K562 (cell line): ENCODE measurements around the gene DSCAM. TPM values are rescaled to one million over a fixed set of nuclear protein-coding genes. Genes with fewer than 3 reads are reported as not detected.

Experiments used
- CAMTA2 ChIP-seq: fragments of 250-450 bp; sonication (Bioruptor Pico); conservative IDR thresholded peaks from 2 replicates; pipeline ENCODE4 v1.5.1; 2022
- DDX20 ChIP-seq: fragments of 450-650 bp; IDR thresholded peaks from 2 replicates; pipeline ENCODE4 v1.6.1; 2016; ENCODE audit warnings: missing genetic modification characterization, low read depth, mild to moderate bottlenecking, missing compliant biosample characterization, moderate library complexity
- GATAD2A ChIP-seq: fragments of 450-650 bp; IDR thresholded peaks from 2 replicates; pipeline ENCODE4 v1.6.1; 2017
- GTF2E2 ChIP-seq: fragments of 200-800 bp; sonication (Bioruptor generic); IDR thresholded peaks from 2 replicates; pipeline ENCODE4 v1.6.1; 2016; ENCODE audit warnings: missing genetic modification characterization, missing compliant biosample characterization
- ILF3 ChIP-seq: fragments of 450-650 bp; IDR thresholded peaks from 2 replicates; pipeline ENCODE4 v1.6.1; 2018; ENCODE audit warnings: antibody characterized with exemption, mild to moderate bottlenecking, moderate library complexity, borderline replicate concordance
- SMAD4 ChIP-seq: fragments of 250-450 bp; sonication (Bioruptor Pico); conservative IDR thresholded peaks from 2 replicates; pipeline ENCODE4 v1.8.0; 2021; ENCODE audit warnings: inconsistent platforms, mild to moderate bottlenecking, moderate library complexity
- TCF7 ChIP-seq: sonication (generic); IDR thresholded peaks from 2 replicates; pipeline ENCODE4 v1.6.1; 2016; ENCODE audit warnings: antibody characterized with exemption, borderline replicate concordance
- polyA plus RNA-seq, 8 experiments: library from polyadenylated mRNA; depleted of rRNA in 4 of 8; stranded (reverse) in 5 of 8; unstranded in 3 of 8; fragments of >200 nt; fragmentation: Nextera tagmentation in 2 of 8; fragmentation: Illumina TruSeq in 1 of 8; extraction: Ambion mirVana in 2 of 8; extraction: Trizol in 1 of 8; gene quantifications; 2 replicates each; pipeline versions ENCODE4 v1.2.1 to v1.2.3, GENCODE V29; 2011 to 2014; ENCODE audit warnings: inconsistent platforms in 1 of 8, missing spikeins in 1 of 8
- total RNA-seq, 7 experiments: library from RNA; depleted of rRNA in 6 of 7; stranded (reverse); fragments of >200 nt in 6 of 7; fragmentation: Illumina TruSeq in 2 of 7; extraction: Trizol in 2 of 7; gene quantifications; 2 replicates each; pipeline versions ENCODE4 v1.2.1 to v1.2.3, GENCODE V29; 2011 to 2021; ENCODE audit warnings: low replicate concordance in 1 of 7
- TF ChIP-seq, protein P1 (sequence below): fragments of 200-800 bp; sonication (Bioruptor generic); IDR thresholded peaks from 2 replicates; pipeline ENCODE4 v1.6.1; 2016; ENCODE audit warnings: missing genetic modification characterization, missing compliant biosample characterization
- TF ChIP-seq, protein P2 (sequence below): fragments of 250-450 bp; sonication (Bioruptor Pico); IDR thresholded peaks from 2 replicates; pipeline ENCODE4 v1.4.0; 2020; ENCODE audit warnings: mild to moderate bottlenecking, moderate library complexity
- TF ChIP-seq, protein P3 (sequence below), 2 experiments: IDR thresholded peaks; 2 replicates each; pipeline ENCODE4 v1.6.1; 2012; ENCODE audit warnings: improper control_type of control experiment in 2 of 2, low read depth in 2 of 2, low read length in 2 of 2, borderline replicate concordance in 1 of 2
- TF ChIP-seq, protein P4 (sequence below): sonication (generic); formaldehyde crosslinking; IDR thresholded peaks from 2 replicates; pipeline ENCODE4 v1.8.1; 2023; ENCODE audit warnings: mild to moderate bottlenecking, missing genetic modification reagents

DSCAM gene
- total and polyA plus RNA-seq, 9 of the 15 experiments (the other 6 are each of a cell fraction or from before 2014, with no cell fraction given), result not detected

- TF ChIP-seq, protein P1, sequence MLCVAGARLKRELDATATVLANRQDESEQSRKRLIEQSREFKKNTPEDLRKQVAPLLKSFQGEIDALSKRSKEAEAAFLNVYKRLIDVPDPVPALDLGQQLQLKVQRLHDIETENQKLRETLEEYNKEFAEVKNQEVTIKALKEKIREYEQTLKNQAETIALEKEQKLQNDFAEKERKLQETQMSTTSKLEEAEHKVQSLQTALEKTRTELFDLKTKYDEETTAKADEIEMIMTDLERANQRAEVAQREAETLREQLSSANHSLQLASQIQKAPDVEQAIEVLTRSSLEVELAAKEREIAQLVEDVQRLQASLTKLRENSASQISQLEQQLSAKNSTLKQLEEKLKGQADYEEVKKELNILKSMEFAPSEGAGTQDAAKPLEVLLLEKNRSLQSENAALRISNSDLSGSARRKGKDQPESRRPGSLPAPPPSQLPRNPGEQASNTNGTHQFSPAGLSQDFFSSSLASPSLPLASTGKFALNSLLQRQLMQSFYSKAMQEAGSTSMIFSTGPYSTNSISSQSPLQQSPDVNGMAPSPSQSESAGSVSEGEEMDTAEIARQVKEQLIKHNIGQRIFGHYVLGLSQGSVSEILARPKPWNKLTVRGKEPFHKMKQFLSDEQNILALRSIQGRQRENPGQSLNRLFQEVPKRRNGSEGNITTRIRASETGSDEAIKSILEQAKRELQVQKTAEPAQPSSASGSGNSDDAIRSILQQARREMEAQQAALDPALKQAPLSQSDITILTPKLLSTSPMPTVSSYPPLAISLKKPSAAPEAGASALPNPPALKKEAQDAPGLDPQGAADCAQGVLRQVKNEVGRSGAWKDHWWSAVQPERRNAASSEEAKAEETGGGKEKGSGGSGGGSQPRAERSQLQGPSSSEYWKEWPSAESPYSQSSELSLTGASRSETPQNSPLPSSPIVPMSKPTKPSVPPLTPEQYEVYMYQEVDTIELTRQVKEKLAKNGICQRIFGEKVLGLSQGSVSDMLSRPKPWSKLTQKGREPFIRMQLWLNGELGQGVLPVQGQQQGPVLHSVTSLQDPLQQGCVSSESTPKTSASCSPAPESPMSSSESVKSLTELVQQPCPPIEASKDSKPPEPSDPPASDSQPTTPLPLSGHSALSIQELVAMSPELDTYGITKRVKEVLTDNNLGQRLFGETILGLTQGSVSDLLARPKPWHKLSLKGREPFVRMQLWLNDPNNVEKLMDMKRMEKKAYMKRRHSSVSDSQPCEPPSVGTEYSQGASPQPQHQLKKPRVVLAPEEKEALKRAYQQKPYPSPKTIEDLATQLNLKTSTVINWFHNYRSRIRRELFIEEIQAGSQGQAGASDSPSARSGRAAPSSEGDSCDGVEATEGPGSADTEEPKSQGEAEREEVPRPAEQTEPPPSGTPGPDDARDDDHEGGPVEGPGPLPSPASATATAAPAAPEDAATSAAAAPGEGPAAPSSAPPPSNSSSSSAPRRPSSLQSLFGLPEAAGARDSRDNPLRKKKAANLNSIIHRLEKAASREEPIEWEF (CRISPR knock-in tag), result no peak
- TF ChIP-seq CAMTA2 (CRISPR knock-in tag), result no peak
- TF ChIP-seq SMAD4 (CRISPR knock-in tag), result no peak
- TF ChIP-seq, protein P2, sequence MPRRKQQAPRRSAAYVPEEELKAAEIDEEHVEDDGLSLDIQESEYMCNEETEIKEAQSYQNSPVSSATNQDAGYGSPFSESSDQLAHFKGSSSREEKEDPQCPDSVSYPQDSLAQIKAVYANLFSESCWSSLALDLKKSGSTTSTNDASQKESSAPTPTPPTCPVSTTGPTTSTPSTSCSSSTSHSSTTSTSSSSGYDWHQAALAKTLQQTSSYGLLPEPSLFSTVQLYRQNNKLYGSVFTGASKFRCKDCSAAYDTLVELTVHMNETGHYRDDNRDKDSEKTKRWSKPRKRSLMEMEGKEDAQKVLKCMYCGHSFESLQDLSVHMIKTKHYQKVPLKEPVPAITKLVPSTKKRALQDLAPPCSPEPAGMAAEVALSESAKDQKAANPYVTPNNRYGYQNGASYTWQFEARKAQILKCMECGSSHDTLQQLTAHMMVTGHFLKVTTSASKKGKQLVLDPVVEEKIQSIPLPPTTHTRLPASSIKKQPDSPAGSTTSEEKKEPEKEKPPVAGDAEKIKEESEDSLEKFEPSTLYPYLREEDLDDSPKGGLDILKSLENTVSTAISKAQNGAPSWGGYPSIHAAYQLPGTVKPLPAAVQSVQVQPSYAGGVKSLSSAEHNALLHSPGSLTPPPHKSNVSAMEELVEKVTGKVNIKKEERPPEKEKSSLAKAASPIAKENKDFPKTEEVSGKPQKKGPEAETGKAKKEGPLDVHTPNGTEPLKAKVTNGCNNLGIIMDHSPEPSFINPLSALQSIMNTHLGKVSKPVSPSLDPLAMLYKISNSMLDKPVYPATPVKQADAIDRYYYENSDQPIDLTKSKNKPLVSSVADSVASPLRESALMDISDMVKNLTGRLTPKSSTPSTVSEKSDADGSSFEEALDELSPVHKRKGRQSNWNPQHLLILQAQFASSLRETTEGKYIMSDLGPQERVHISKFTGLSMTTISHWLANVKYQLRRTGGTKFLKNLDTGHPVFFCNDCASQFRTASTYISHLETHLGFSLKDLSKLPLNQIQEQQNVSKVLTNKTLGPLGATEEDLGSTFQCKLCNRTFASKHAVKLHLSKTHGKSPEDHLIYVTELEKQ (CRISPR knock-in tag), result no peak
- TF ChIP-seq ILF3, result no peak
- no peak for TF ChIP-seq GTF2E2 (tag)
- TF ChIP-seq DDX20 (tag), result no peak
- TF ChIP-seq, protein P3, sequence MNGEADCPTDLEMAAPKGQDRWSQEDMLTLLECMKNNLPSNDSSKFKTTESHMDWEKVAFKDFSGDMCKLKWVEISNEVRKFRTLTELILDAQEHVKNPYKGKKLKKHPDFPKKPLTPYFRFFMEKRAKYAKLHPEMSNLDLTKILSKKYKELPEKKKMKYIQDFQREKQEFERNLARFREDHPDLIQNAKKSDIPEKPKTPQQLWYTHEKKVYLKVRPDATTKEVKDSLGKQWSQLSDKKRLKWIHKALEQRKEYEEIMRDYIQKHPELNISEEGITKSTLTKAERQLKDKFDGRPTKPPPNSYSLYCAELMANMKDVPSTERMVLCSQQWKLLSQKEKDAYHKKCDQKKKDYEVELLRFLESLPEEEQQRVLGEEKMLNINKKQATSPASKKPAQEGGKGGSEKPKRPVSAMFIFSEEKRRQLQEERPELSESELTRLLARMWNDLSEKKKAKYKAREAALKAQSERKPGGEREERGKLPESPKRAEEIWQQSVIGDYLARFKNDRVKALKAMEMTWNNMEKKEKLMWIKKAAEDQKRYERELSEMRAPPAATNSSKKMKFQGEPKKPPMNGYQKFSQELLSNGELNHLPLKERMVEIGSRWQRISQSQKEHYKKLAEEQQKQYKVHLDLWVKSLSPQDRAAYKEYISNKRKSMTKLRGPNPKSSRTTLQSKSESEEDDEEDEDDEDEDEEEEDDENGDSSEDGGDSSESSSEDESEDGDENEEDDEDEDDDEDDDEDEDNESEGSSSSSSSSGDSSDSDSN (IDR thresholded peaks at IDR 0.05; ENCODE audit: borderline replicate concordance in 1 of 2, low read depth in 2 of 2, low read length in 2 of 2), result no peak
- TF ChIP-seq, protein P4, sequence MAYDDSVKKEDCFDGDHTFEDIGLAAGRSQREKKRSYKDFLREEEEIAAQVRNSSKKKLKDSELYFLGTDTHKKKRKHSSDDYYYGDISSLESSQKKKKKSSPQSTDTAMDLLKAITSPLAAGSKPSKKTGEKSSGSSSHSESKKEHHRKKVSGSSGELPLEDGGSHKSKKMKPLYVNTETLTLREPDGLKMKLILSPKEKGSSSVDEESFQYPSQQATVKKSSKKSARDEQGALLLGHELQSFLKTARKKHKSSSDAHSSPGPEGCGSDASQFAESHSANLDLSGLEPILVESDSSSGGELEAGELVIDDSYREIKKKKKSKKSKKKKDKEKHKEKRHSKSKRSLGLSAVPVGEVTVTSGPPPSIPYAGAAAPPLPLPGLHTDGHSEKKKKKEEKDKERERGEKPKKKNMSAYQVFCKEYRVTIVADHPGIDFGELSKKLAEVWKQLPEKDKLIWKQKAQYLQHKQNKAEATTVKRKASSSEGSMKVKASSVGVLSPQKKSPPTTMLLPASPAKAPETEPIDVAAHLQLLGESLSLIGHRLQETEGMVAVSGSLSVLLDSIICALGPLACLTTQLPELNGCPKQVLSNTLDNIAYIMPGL (CRISPR knock-in tag), result no peak
- no peak for TF ChIP-seq TCF7
- TF ChIP-seq GATAD2A, result no peak
These were observed 393.8 kb downstream of the DSCAM start (continued) for GRCh38 chr21:40453183-40453582.
